Loucy (cell line): ENCODE data around the gene ARMC12.

Source experiments
- H2AFZ ChIP-seq: fragments of 200-600 bp; sonication (generic); 2 replicates; pipeline ENCODE4 v1.6.0; 2016; ENCODE audit warnings: antibody characterized with exemption, mild to moderate bottlenecking, low read length, moderate library complexity
- H3F3A ChIP-seq: fragments of 200-600 bp; 2 replicates; pipeline ENCODE4 v1.6.0; 2016; ENCODE audit warnings: antibody characterized with exemption, low read depth, mild to moderate bottlenecking
- H3K27me3 ChIP-seq: fragments of 200-600 bp; sonication (generic); 2 replicates; pipeline ENCODE4 v1.6.1; 2014; ENCODE audit warnings: low read length, mild to moderate bottlenecking; ENCODE audit not compliant: insufficient read depth, poor library complexity, severe bottlenecking
- H3K36me3 ChIP-seq: fragments of 200-600 bp; sonication (generic); 2 replicates; pipeline ENCODE4 v1.6.1; 2016; ENCODE audit warnings: low read length; ENCODE audit not compliant: insufficient read depth
- H3K4me1 ChIP-seq: fragments of 200-600 bp; sonication (generic); 2 replicates; pipeline ENCODE4 v1.5.1; 2014; ENCODE audit warnings: low read length, mild to moderate bottlenecking; ENCODE audit not compliant: insufficient read depth, poor library complexity, severe bottlenecking
- H3K4me2 ChIP-seq: fragments of 200-600 bp; sonication (generic); 2 replicates; pipeline ENCODE4 v1.6.0; 2014; ENCODE audit warnings: antibody characterized with exemption, low read length, low read depth, mild to moderate bottlenecking; ENCODE audit not compliant: poor library complexity, severe bottlenecking
- H3K4me3 ChIP-seq: fragments of 200-600 bp; sonication (generic); 2 replicates; pipeline ENCODE4 v1.5.1; 2014; ENCODE audit warnings: low read length, mild to moderate bottlenecking, mixed read lengths; ENCODE audit not compliant: poor library complexity, severe bottlenecking
- H3K79me2 ChIP-seq: fragments of 200-600 bp; sonication (generic); 2 replicates; pipeline ENCODE4 v1.6.1; 2014; ENCODE audit warnings: low read length; ENCODE audit not compliant: insufficient read depth
- H3K9ac ChIP-seq: fragments of 200-600 bp; sonication (generic); 2 replicates; pipeline ENCODE4 v1.6.0; 2014; ENCODE audit warnings: mild to moderate bottlenecking, low read depth, low read length, moderate library complexity; ENCODE audit not compliant: poor library complexity, severe bottlenecking
- H3K9me2 ChIP-seq: fragments of 200-600 bp; sonication (generic); replicated peaks from 2 replicates; pipeline ENCODE4 v1.6.1; 2016; ENCODE audit warnings: low read depth, low read length, mixed read lengths
- H3K9me3 ChIP-seq: fragments of 200-600 bp; sonication (generic); 2 replicates; pipeline ENCODE4 v1.6.1; 2014; ENCODE audit warnings: mild to moderate bottlenecking, antibody characterized with exemption, low read length, low read depth; ENCODE audit not compliant: insufficient read depth
- H4K20me1 ChIP-seq: fragments of 200-600 bp; sonication (generic); 2 replicates; pipeline ENCODE4 v1.6.0; 2014; ENCODE audit warnings: antibody characterized with exemption, low read length, mild to moderate bottlenecking; ENCODE audit not compliant: insufficient read depth, poor library complexity, severe bottlenecking
- CTCF ChIP-seq: fragments of 200-600 bp; sonication (generic); conservative IDR thresholded peaks from 2 replicates; pipeline ENCODE4 v1.5.1; 2014; ENCODE audit warnings: mild to moderate bottlenecking, antibody characterized with exemption, low read length
- EZH2phosphoT487 ChIP-seq: fragments of 200-600 bp; IDR thresholded peaks from 2 replicates; pipeline ENCODE4 v1.6.1; 2018; ENCODE audit warnings: antibody characterized with exemption, mild to moderate bottlenecking, moderate library complexity, borderline replicate concordance

The ARMC12 gene

GRCh38 chr6:35717449-35718374 is 19.1 kb upstream of the ARMC12 start:
- Histone ChIP-seq H3K4me2 (peak overlapping the region; percentile 78), H3K4me3 (peak overlapping the region; percentile 67), H3K4me1 (peaks cover 75% of the 10 kb centered on the region), H3K9me3 (no peaks in the 10 kb centered on the region), H3F3A (peaks cover 20% of the 10 kb centered on the region), H3K27me3 (no peaks in the 10 kb centered on the region), H2AFZ (no peak overlapping the region), H3K79me2 (no peaks in the 10 kb centered on the region), H4K20me1 (no peaks in the 10 kb centered on the region), H3K36me3 (no peaks in the 10 kb centered on the region), H3K9me2 (no peaks in the 10 kb centered on the region), H3K9ac (peak overlapping the region; percentile 82)
- TF ChIP-seq CTCF (no peak), EZH2phosphoT487 (no peak)

- Histone ChIP-seq H3K4me2 (peak overlapping the region; percentile 78), H3K9ac (peak overlapping the region; percentile 82), H3K9me3 (no peaks in the 10 kb centered on the region)
Observed at GRCh38 chr6:35718375-35718736, 18.5 kb upstream of the ARMC12 start.

GRCh38 chr6:35718911-35719381 is 17.9 kb upstream of the ARMC12 start:
- Histone ChIP-seq H4K20me1 (no peaks in the 10 kb centered on the region), H3K9me3 (no peaks in the 10 kb centered on the region), H3K27me3 (no peaks in the 10 kb centered on the region), H3K4me2 (peak overlapping the region; percentile 78), H3K9ac (peak overlapping the region; percentile 82), H3K9me2 (no peaks in the 10 kb centered on the region), H3F3A (peaks cover 20% of the 10 kb centered on the region), H3K79me2 (no peaks in the 10 kb centered on the region), H3K4me1 (peaks cover 71% of the 10 kb centered on the region), H3K36me3 (no peaks in the 10 kb centered on the region), H2AFZ (no peak overlapping the region), H3K4me3 (peak overlapping the region; percentile 67)
- TF ChIP-seq CTCF (no peak), EZH2phosphoT487 (no peak)

More at GRCh38 chr6:35718375-35718736, 18.5 kb upstream of the ARMC12 start:
- peaks cover 70% of the 10 kb centered on the region for H3K4me1 ChIP-seq
- no peaks in the 10 kb centered on the region for H3K79me2 ChIP-seq
- TF ChIP-seq CTCF (no peak), EZH2phosphoT487 (no peak)
- peak overlapping the region; percentile 67 for H3K4me3 ChIP-seq
- no peaks in the 10 kb centered on the region for H3K27me3 ChIP-seq
- H3K36me3 ChIP-seq = no peaks in the 10 kb centered on the region
- no peak overlapping the region for H2AFZ ChIP-seq
- H3F3A ChIP-seq = peaks cover 20% of the 10 kb centered on the region
- no peaks in the 10 kb centered on the region for H3K9me2 ChIP-seq
- no peaks in the 10 kb centered on the region for H4K20me1 ChIP-seq
